IMR-90 (cell line): ENCODE measurements around the gene RPUSD4. TPM values are rescaled to one million over a fixed set of nuclear protein-coding genes. Genes with fewer than 3 reads are reported as not detected.

ENCODE experiments used
- ATAC-seq: fragments of 200-7000 bp; cut with Tn5 transposase; 2 replicates; pipeline ENCODE4 v1.9.1; 2020; ENCODE audit warnings: low read depth, mild to moderate bottlenecking, moderate library complexity
- BruUV-seq: library from RNA; stranded (reverse); fragments of 400-500 nt; replicated peaks from 2 replicates; lab custom pipeline; 2021; lab: Mats Ljungman, UMichigan
- CTCF ChIA-PET: fragments of 300-600 bp; formaldehyde crosslinking; extraction: SDS; loops from one replicate; lab custom pipeline; 2021; ENCODE audit warnings: antibody characterized with exemption; lab: Yijun Ruan, JAX
- POLR2A ChIA-PET: fragments of 300-600 bp; sonication (Branson Sonifier 250); formaldehyde crosslinking; loops from one replicate; lab custom pipeline; 2022; ENCODE audit warnings: antibody characterized with exemption; ENCODE audit not compliant: unreplicated experiment; lab: Charles Lee
- DNase-seq: peaks from one replicate; pipeline ENCODE4 v3.0.0; 2013
- H2AFZ ChIP-seq: replicated peaks from 2 replicates; pipeline ENCODE3; 2013; ENCODE audit warnings: low read length, mild to moderate bottlenecking; ENCODE audit not compliant: poor library complexity
- H2AK5ac ChIP-seq: 2 replicates; pipeline ENCODE4 v1.6.1; 2013; ENCODE audit warnings: low read depth, low read length, inconsistent platforms
- H2AK9ac ChIP-seq: replicated peaks from 2 replicates; pipeline ENCODE3; 2013; ENCODE audit warnings: mild to moderate bottlenecking, low read depth, low read length, moderate library complexity; ENCODE audit not compliant: poor library complexity
- H2BK120ac ChIP-seq: 2 replicates; pipeline ENCODE4 v1.6.1; 2013; ENCODE audit warnings: low read depth, low read length, inconsistent platforms
- H2BK15ac ChIP-seq: 3 replicates; pipeline ENCODE4 v1.6.1; 2013; ENCODE audit warnings: low read depth, low read length, inconsistent platforms
- H2BK20ac ChIP-seq: 2 replicates; pipeline ENCODE4 v1.6.1; 2013; ENCODE audit warnings: low read depth, mild to moderate bottlenecking, inconsistent platforms, low read length, moderate library complexity
- H2BK5ac ChIP-seq: 2 replicates; pipeline ENCODE4 v1.6.1; 2013; ENCODE audit warnings: mild to moderate bottlenecking, low read depth, low read length, inconsistent platforms; ENCODE audit not compliant: poor library complexity, severe bottlenecking
- H3K14ac ChIP-seq: replicated peaks from 2 replicates; pipeline ENCODE4 v1.6.1; 2013; ENCODE audit warnings: low read depth, low read length, inconsistent platforms
- H3K18ac ChIP-seq: 2 replicates; pipeline ENCODE4 v1.6.1; 2013; ENCODE audit warnings: low read depth, low read length, control low read depth
- H3K23ac ChIP-seq: 2 replicates; pipeline ENCODE4 v1.6.1; 2013; ENCODE audit warnings: low read depth, low read length, inconsistent platforms
- H3K27ac ChIP-seq: 2 replicates; pipeline ENCODE4 v1.5.1; 2013; ENCODE audit warnings: mild to moderate bottlenecking, control low read depth, low read length; ENCODE audit not compliant: insufficient read depth
- H3K27me3 ChIP-seq: 2 replicates; pipeline ENCODE4 v1.6.1; 2013; ENCODE audit warnings: low read length; ENCODE audit not compliant: control insufficient read depth, insufficient read depth
- H3K36me3 ChIP-seq: 2 replicates; pipeline ENCODE4 v1.6.1; 2013; ENCODE audit warnings: low read length, mixed read lengths; ENCODE audit not compliant: control insufficient read depth, insufficient read depth
- H3K4ac ChIP-seq: 2 replicates; pipeline ENCODE4 v1.6.1; 2013; ENCODE audit warnings: low read depth, low read length, inconsistent platforms
- H3K4me1 ChIP-seq: 2 replicates; pipeline ENCODE4 v1.6.1; 2013; ENCODE audit warnings: low read length, mixed read lengths; ENCODE audit not compliant: control insufficient read depth, insufficient read depth
- H3K4me2 ChIP-seq: 2 replicates; pipeline ENCODE4 v1.6.1; 2013; ENCODE audit warnings: low read depth, mild to moderate bottlenecking, control low read depth, low read length, moderate library complexity
- H3K4me3 ChIP-seq: 2 replicates; pipeline ENCODE4 v1.5.1; 2013; ENCODE audit warnings: low read depth, mild to moderate bottlenecking, control low read depth, low read length, moderate library complexity; ENCODE audit not compliant: insufficient read depth
- H3K56ac ChIP-seq: 2 replicates; pipeline ENCODE4 v1.6.1; 2013; ENCODE audit warnings: low read length, inconsistent platforms; ENCODE audit not compliant: insufficient read depth; ENCODE audit errors: extremely low read depth
- H3K79me1 ChIP-seq, 2 experiments: 2 replicates each; pipeline ENCODE4 v1.6.1; 2013; ENCODE audit warnings: low read length in 2 of 2, inconsistent platforms in 1 of 2, low read depth in 1 of 2
- H3K9ac ChIP-seq: 2 replicates; pipeline ENCODE4 v1.6.1; 2013; ENCODE audit warnings: low read depth, low read length, control low read depth
- H3K9me1 ChIP-seq: 2 replicates; pipeline ENCODE4 v1.6.1; 2013; ENCODE audit warnings: low read length, inconsistent platforms; ENCODE audit not compliant: insufficient read depth
- H3K9me3 ChIP-seq: 2 replicates; pipeline ENCODE4 v1.6.1; 2013; ENCODE audit warnings: low read length; ENCODE audit not compliant: control insufficient read depth, insufficient read depth
- H4K20me1 ChIP-seq: 2 replicates; pipeline ENCODE4 v1.6.1; 2013; ENCODE audit warnings: low read length, inconsistent platforms; ENCODE audit not compliant: insufficient read depth
- H4K5ac ChIP-seq: 2 replicates; pipeline ENCODE4 v1.6.1; 2013; ENCODE audit warnings: mild to moderate bottlenecking, low read depth, low read length, control low read depth
- H4K8ac ChIP-seq, 2 experiments: 2 replicates each; pipeline ENCODE4 v1.6.1; 2013; ENCODE audit warnings: low read depth in 2 of 2, low read length in 2 of 2, control low read depth in 1 of 2, inconsistent platforms in 1 of 2
- H4K91ac ChIP-seq: 2 replicates; pipeline ENCODE4 v1.6.1; 2013; ENCODE audit warnings: low read depth, low read length, inconsistent platforms; ENCODE audit not compliant: insufficient read depth
- CHD1 ChIP-seq: IDR thresholded peaks from 2 replicates; pipeline ENCODE4 v1.6.1; 2012; ENCODE audit warnings: low read depth, low read length, improper control_type of control experiment
- MXI1 ChIP-seq: IDR thresholded peaks from 2 replicates; pipeline ENCODE4 v1.6.1; 2012; ENCODE audit warnings: low read depth, mild to moderate bottlenecking, low read length, moderate library complexity, borderline replicate concordance
- NFE2L2 ChIP-seq: fragments of 150-350 bp; IDR thresholded peaks from 2 replicates; pipeline ENCODE4 v1.6.1; 2016; ENCODE audit warnings: low read depth, mild to moderate bottlenecking, low read length
- SMC3 ChIP-seq: fragments of 150-350 bp; IDR thresholded peaks from 2 replicates; pipeline ENCODE4 v1.6.1; 2016; ENCODE audit warnings: low read depth, mild to moderate bottlenecking, antibody characterized with exemption, low read length, moderate library complexity
- USF2 ChIP-seq: fragments of 150-350 bp; IDR thresholded peaks from 2 replicates; pipeline ENCODE4 v1.6.1; 2017; ENCODE audit warnings: mild to moderate bottlenecking, antibody characterized with exemption, low read length, low read depth
- WGBS, 2 experiments: methylation state at CpG; one replicate each; pipeline versions ENCODE4 v1.1.5 to v1.1.7; 2013; ENCODE audit warnings: missing lambda C conversion rate in 2 of 2; ENCODE audit not compliant: insufficient read length in 1 of 2; ENCODE audit errors: extremely low coverage in 2 of 2; 5-methylcytosine and 5-hydroxymethylcytosine counted together
- dilution Hi-C: fragments of 300-500 bp; cut with HindIII; formaldehyde crosslinking; loops from one replicate; pipeline ENCODE4 v1.14.3; 2018; ENCODE audit warnings: low sequenced_read_pairs; ENCODE audit not compliant: unreplicated experiment
- in situ Hi-C: fragments of 300-500 bp; cut with MboI; formaldehyde crosslinking; loops from 3 replicates; pipeline ENCODE4 v1.14.3; 2019; ENCODE audit warnings: low sequenced_read_pairs, inconsistent platforms, mixed read lengths
- intact Hi-C: fragments of 100-400 bp; cut with micrococcal nuclease; formaldehyde crosslinking; loops from 2 replicates; pipeline ENCODE4 v1.10.0; 2022
- polyA plus RNA-seq, 3 experiments: library from polyadenylated mRNA; depleted of rRNA; stranded (reverse); fragments of >200 nt; gene quantifications; 2 replicates each; pipeline ENCODE4 v1.2.3, GENCODE V29; 2012; ENCODE audit warnings: low replicate concordance in 1 of 3
- total RNA-seq: library from RNA; depleted of rRNA; stranded (reverse); fragments of >200 nt; gene quantifications from 2 replicates; pipeline ENCODE4 v1.2.3, GENCODE V29; 2012

RPUSD4 gene
- total and polyA plus RNA-seq, 2 of the 4 experiments (the other 2 are of a cell fraction), result 22.1 to 30.6 TPM

DNA sequence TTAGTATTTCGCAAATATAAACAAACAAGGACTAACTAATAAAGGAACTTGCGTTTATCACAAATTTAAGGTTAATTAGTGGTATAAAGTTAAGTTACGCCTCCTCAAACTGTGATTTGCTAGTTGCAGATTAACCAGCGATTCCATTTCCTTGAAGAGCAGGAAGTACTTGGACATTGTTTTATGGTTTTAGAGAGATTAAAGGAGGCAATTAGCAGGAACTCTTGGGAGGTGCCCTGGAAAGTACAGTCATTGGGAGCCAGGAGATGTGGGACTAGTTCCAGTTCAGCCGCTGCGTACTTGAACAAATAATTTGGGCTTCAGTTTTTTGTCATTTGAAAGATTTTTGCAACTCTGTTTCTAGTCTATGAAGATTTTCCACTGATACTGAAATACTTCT is 3.4 kb upstream of the RPUSD4 start:
- no peak overlapping the region for H3K14ac ChIP-seq
- no peak overlapping the region for H4K8ac ChIP-seq
- H3K4me2 ChIP-seq, result no peak overlapping the region
- TF ChIP-seq USF2 (no peak), MXI1 (no peak), SMC3 (no peak), CHD1 (no peak), NFE2L2 (no peak)
- no peak overlapping the region for H3K56ac ChIP-seq
- no peaks in the 10 kb centered on the region for H3K9me3 ChIP-seq
- intact Hi-C loops, result loop anchor here (5.0 kb wide), 1 partner anchor 42 kb away; no protein-coding TSS in a partner anchor
- no peak overlapping the region for H3K18ac ChIP-seq
- H4K5ac ChIP-seq, result no peak overlapping the region
- peaks cover 2% of the 10 kb centered on the region; the same call in 1 of the 2 replicates for H3K9me1 ChIP-seq
- ChIA-PET CTCF (no interaction called here), POLR2A (interaction anchor here (0.6 kb wide), 1 partner anchor 622 kb away, joined by 7 read pairs; the partner anchor contains the start of gene STT3A)
- H3K4me3 ChIP-seq, result no peak overlapping the region
- no peak overlapping the region for H2BK15ac ChIP-seq
- no peak overlapping the region for H3K9ac ChIP-seq
- dilution Hi-C loops, result loop anchor here (25.0 kb wide), 1 partner anchor 303 kb away; the partner anchor contains the start of genes DDX25 and PUS3
- H2AFZ ChIP-seq, result no peak overlapping the region
- no peak overlapping the region for H2AK5ac ChIP-seq
- H2BK5ac ChIP-seq, result no peak overlapping the region
- no peak overlapping the region for H3K23ac ChIP-seq
- ATAC-seq (no peak), DNase-seq (no peak)
- H3K79me1 ChIP-seq, result peaks cover 28 to 71% of the 10 kb centered on the region in 2 experiments
- H4K20me1 ChIP-seq, result peaks cover 32% of the 10 kb centered on the region
- no peaks in the 10 kb centered on the region for H3K27me3 ChIP-seq
- H3K36me3 ChIP-seq, result no peaks in the 10 kb centered on the region
- no peak overlapping the region for H2BK20ac ChIP-seq
- no peak overlapping the region for H3K4ac ChIP-seq
- H4K91ac ChIP-seq, result no peak overlapping the region
- WGBS, 2 experiments, result 83% methylated on average over 1 of the region's 6 CpGs; no CpG with 5 or more reads in 1 of the 2 experiments
- no peaks in the 10 kb centered on the region for H3K4me1 ChIP-seq
- H2BK120ac ChIP-seq, result no peak overlapping the region
- in situ Hi-C loops, result no loop called here
- H2AK9ac ChIP-seq, result no peak overlapping the region
- H3K27ac ChIP-seq, result no peak overlapping the region
- BruUV-seq, result no TSS peak
